ENCODE results near the gene TMPO.

DNA sequence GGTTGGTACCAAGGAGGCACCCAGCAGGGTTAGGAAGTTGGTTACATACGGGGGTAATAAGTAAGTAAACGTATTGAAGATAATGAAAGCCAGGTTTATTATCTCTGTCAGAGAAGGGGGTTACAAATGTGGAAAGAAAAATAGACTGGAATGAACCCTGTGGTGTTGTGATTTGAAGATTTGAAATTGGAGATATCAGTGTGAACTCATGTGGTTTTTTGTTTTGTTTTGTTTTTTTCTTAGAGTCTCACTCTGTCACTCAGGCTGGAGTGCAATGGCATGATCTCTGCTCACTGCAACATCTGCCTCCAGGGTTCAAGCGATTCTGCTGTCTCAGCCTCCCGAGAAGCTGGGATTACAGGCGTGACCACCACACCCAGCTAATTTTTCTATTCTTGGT lies 64.0 kb downstream of the TMPO start:
- no peak for TF ChIP-seq CTCF (IDR thresholded peaks at IDR 0.05; ENCODE audit: extremely low read depth in 1 of 2, insufficient read depth in 1 of 2, low read depth in 1 of 2, low read length in 2 of 2)
- no peak for TF ChIP-seq POLR2AphosphoS5 (IDR thresholded peaks at IDR 0.05; ENCODE audit: insufficient read depth, low read depth, low read length)
